OCI-LY7 (cell line): ENCODE measurements around the gene MCM5. TPM values are rescaled to one million over a fixed set of nuclear protein-coding genes. Genes with fewer than 3 reads are reported as not detected.
"Not testable (repeated sequence)": the region's sequence is repeated elsewhere in the genome, so short reads cannot be mapped to it uniquely, and the experiment has no call there.

ENCODE experiments used
- BruUV-seq: library from RNA; stranded (reverse); fragments of 400-500 nt; replicated peaks from 2 replicates; lab custom pipeline; 2021; lab: Mats Ljungman, UMichigan
- CTCF ChIA-PET: fragments of 300-600 bp; sonication (Branson Sonifier 250); formaldehyde crosslinking; loops from one replicate; lab custom pipeline; 2022; ENCODE audit warnings: antibody characterized with exemption; ENCODE audit not compliant: unreplicated experiment; lab: Charles Lee
- POLR2A ChIA-PET: fragments of 300-600 bp; sonication (Branson Sonifier 250); formaldehyde crosslinking; loops from one replicate; lab custom pipeline; 2022; ENCODE audit warnings: antibody characterized with exemption; lab: Charles Lee
- DNase-seq: peaks from one replicate; pipeline ENCODE4 v3.0.0-alpha.2; 2015; ENCODE audit warnings: low spot score
- H2AFZ ChIP-seq: fragments of 200-600 bp; sonication (generic), shearing (Covaris generic); 2 replicates; pipeline ENCODE4 v1.6.1; 2014; ENCODE audit warnings: mild to moderate bottlenecking, antibody characterized with exemption, low read length, moderate library complexity
- H3K27ac ChIP-seq: fragments of 200-600 bp; sonication (generic); 2 replicates; pipeline ENCODE4 v1.5.1; 2014; ENCODE audit warnings: mixed run types, low read depth, mild to moderate bottlenecking, moderate library complexity, low read length, inconsistent platforms; ENCODE audit not compliant: poor library complexity, severe bottlenecking
- H3K36me3 ChIP-seq: fragments of 200-600 bp; sonication (generic); 2 replicates; pipeline ENCODE4 v1.6.1; 2014; ENCODE audit warnings: mild to moderate bottlenecking, antibody characterized with exemption, low read length, moderate library complexity, mixed read lengths; ENCODE audit not compliant: insufficient read depth
- H3K4me1 ChIP-seq: fragments of 200-600 bp; sonication (generic); 2 replicates; pipeline ENCODE4 v1.5.1; 2014; ENCODE audit warnings: mild to moderate bottlenecking, low read length; ENCODE audit not compliant: insufficient read depth, poor library complexity, severe bottlenecking
- H3K4me2 ChIP-seq: fragments of 200-600 bp; sonication (generic); 2 replicates; pipeline ENCODE4 v1.6.1; 2014; ENCODE audit warnings: mild to moderate bottlenecking, low read length
- H3K4me3 ChIP-seq: fragments of 200-600 bp; sonication (generic); 2 replicates; pipeline ENCODE4 v1.5.1; 2014; ENCODE audit warnings: mild to moderate bottlenecking, low read depth, low read length; ENCODE audit not compliant: poor library complexity, severe bottlenecking
- H3K79me2 ChIP-seq: fragments of 200-600 bp; sonication (generic); 2 replicates; pipeline ENCODE4 v1.6.1; 2016; ENCODE audit warnings: low read depth, mild to moderate bottlenecking, low read length, moderate library complexity, mixed read lengths; ENCODE audit not compliant: insufficient read depth
- H3K9me2 ChIP-seq: fragments of 200-600 bp; sonication (generic); 2 replicates; pipeline ENCODE4 v1.6.1; 2016; ENCODE audit warnings: mild to moderate bottlenecking, low read length, mixed read lengths; ENCODE audit not compliant: insufficient read depth
- H3K9me3 ChIP-seq: fragments of 200-600 bp; sonication (generic); 2 replicates; pipeline ENCODE4 v1.6.1; 2014; ENCODE audit warnings: mild to moderate bottlenecking, mixed run types, low read length, mixed read lengths
- H4K20me1 ChIP-seq: fragments of 200-600 bp; sonication (generic); 2 replicates; pipeline ENCODE4 v1.6.1; 2014; ENCODE audit warnings: mild to moderate bottlenecking, antibody characterized with exemption, low read length, moderate library complexity, mixed read lengths; ENCODE audit not compliant: insufficient read depth
- EZH2phosphoT487 ChIP-seq: fragments of 200-600 bp; sonication (generic); IDR thresholded peaks from 2 replicates; pipeline ENCODE4 v1.6.1; 2018; ENCODE audit warnings: low read depth, borderline replicate concordance, mild to moderate bottlenecking, mixed run types, antibody characterized with exemption, low read length, moderate library complexity, mixed read lengths
- intact Hi-C: fragments of 100-400 bp; cut with micrococcal nuclease; formaldehyde crosslinking; loops from one replicate; pipeline ENCODE4 v1.10.0; 2022; ENCODE audit not compliant: unreplicated experiment
- total RNA-seq, 2 experiments: library from RNA; depleted of rRNA in 1 of 2; stranded (reverse); fragments of >200 nt in 1 of 2; shearing (Covaris generic) in 1 of 2; gene quantifications; 2 replicates each; pipeline ENCODE4 v1.2.3, GENCODE V29; 2014 to 2022
- TF ChIP-seq, protein P1 (sequence below): fragments of 200-600 bp; sonication (generic); conservative IDR thresholded peaks from 2 replicates; pipeline ENCODE4 v1.5.1; 2014; ENCODE audit warnings: mild to moderate bottlenecking, antibody characterized with exemption, low read length, moderate library complexity, mixed read lengths

The MCM5 gene
- total RNA-seq, 2 experiments from 2014 or later, result 242 to 360 TPM

DNA sequence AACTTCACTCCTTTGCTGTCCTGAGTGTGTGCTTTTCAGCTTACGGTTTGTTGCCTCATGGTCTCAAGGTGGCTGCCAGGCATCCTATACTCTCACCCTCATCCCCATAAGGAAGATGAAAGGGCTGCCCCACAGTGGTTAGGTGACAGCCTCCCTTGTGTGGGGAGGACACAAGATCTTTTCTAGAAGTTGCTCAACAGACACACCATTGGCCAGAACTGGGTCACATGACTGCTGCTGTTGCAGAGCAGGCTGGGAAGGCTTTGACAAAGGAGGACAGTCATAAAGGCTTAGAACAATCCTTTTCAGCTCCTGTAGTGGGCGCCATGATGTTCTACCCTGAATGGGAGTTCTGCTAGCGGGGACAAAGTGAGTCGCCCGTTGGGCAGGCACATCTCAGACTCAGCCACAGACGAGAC is 71.0 kb downstream of the MCM5 start:
- Histone ChIP-seq H3K4me2 (no peak overlapping the region), H3K9me2 (no peaks in the 10 kb centered on the region), H2AFZ (no peak overlapping the region), H3K4me3 (no peak overlapping the region), H3K27ac (no peak overlapping the region), H3K9me3 (peaks cover 8% of the 10 kb centered on the region; the same call in 1 of the 2 replicates), H3K4me1 (no peaks in the 10 kb centered on the region), H3K79me2 (no peaks in the 10 kb centered on the region), H4K20me1 (no peaks in the 10 kb centered on the region), H3K36me3 (peaks cover 18% of the 10 kb centered on the region)
- ChIA-PET CTCF (no interaction called here), POLR2A (no interaction called here)
- no TSS peak for BruUV-seq
- intact Hi-C loops, result no loop called here
- no peak for DNase-seq
- TF ChIP-seq, protein P1, sequence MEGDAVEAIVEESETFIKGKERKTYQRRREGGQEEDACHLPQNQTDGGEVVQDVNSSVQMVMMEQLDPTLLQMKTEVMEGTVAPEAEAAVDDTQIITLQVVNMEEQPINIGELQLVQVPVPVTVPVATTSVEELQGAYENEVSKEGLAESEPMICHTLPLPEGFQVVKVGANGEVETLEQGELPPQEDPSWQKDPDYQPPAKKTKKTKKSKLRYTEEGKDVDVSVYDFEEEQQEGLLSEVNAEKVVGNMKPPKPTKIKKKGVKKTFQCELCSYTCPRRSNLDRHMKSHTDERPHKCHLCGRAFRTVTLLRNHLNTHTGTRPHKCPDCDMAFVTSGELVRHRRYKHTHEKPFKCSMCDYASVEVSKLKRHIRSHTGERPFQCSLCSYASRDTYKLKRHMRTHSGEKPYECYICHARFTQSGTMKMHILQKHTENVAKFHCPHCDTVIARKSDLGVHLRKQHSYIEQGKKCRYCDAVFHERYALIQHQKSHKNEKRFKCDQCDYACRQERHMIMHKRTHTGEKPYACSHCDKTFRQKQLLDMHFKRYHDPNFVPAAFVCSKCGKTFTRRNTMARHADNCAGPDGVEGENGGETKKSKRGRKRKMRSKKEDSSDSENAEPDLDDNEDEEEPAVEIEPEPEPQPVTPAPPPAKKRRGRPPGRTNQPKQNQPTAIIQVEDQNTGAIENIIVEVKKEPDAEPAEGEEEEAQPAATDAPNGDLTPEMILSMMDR, result 0 out of 2 replicates have a peak, but pooled peaks have one; percentile 12
- TF ChIP-seq EZH2phosphoT487, result no peak

DNA sequence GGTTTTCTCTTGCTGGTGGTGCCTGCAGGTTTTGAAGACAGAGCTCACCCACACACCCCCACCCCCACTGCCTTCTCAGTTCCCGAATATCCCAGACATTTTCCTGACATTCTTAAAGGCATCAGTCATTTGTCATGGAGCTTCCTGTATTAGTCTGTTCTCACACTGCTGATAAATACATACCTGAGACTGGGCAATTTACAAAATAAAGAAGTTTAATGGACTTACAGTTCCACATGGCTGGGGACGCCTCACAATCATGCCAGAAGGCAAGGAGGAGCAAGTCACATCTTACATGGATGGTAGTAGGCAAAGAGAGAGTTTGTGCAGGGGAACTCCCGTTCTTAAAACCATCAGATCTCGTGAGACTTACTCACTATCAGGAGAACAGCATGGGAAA is 71.6 kb downstream of the MCM5 start:
- H3K4me3 ChIP-seq, H2AFZ ChIP-seq, intact Hi-C loops, CTCF ChIA-PET, H3K27ac ChIP-seq, H3K9me2 ChIP-seq, POLR2A ChIA-PET, H3K4me1 ChIP-seq, H3K4me2 ChIP-seq, H4K20me1 ChIP-seq, BruUV-seq, H3K79me2 ChIP-seq, H3K9me3 ChIP-seq, DNase-seq: not testable (repeated sequence)
- H3K36me3 ChIP-seq, result peaks cover 18% of the 10 kb centered on the region

GRCh38 chr22:35472488-35472887 is 72.5 kb downstream of the MCM5 start:
- H3K4me1 ChIP-seq, result no peaks in the 10 kb centered on the region
- no peaks in the 10 kb centered on the region for H4K20me1 ChIP-seq
- intact Hi-C loops, result no loop called here
- H3K27ac ChIP-seq, result no peak overlapping the region
- ChIA-PET POLR2A (no interaction called here), CTCF (no interaction called here)
- no peak overlapping the region for H2AFZ ChIP-seq
- peaks cover 8% of the 10 kb centered on the region; the same call in 1 of the 2 replicates for H3K9me3 ChIP-seq
- no peak overlapping the region for H3K4me2 ChIP-seq
- no peaks in the 10 kb centered on the region for H3K9me2 ChIP-seq
- peaks cover 18% of the 10 kb centered on the region for H3K36me3 ChIP-seq
- BruUV-seq, result no TSS peak
- no peak for DNase-seq
- H3K79me2 ChIP-seq, result no peaks in the 10 kb centered on the region
- no peak overlapping the region for H3K4me3 ChIP-seq
- TF ChIP-seq, protein P1, result no peak
- TF ChIP-seq EZH2phosphoT487, result no peak
